Endothelial cell of umbilical vein (primary cell): Measurements from ENCODE around the gene ZMIZ2. TPM values are rescaled to one million over a fixed set of nuclear protein-coding genes. Genes with fewer than 3 reads are reported as not detected.

Experiments used
- BruUV-seq: library from RNA; stranded (reverse); fragments of 400-500 nt; replicated peaks from 2 replicates; lab custom pipeline; 2021; lab: Mats Ljungman, UMichigan
- CTCF ChIA-PET: fragments of 300-600, 350-600 bp; sonication (Branson Sonifier 250); formaldehyde crosslinking; loops from one replicate; lab custom pipeline; 2021; ENCODE audit warnings: antibody characterized with exemption, inconsistent platforms; lab: Charles Lee
- POLR2A ChIA-PET: fragments of 300-600, 350-600 bp; sonication (Branson Sonifier 250); formaldehyde crosslinking; loops from one replicate; lab custom pipeline; 2021; ENCODE audit warnings: antibody characterized with exemption, inconsistent platforms; lab: Charles Lee
- DNase-seq: peaks from one replicate; pipeline ENCODE4 v3.0.0-alpha.2; 2011; ENCODE audit warnings: low read depth, low spot score
- FAIRE-seq: peaks from 2 replicates; lab custom pipeline; 2011; peaks lifted over from hg19 to GRCh38; lab: Jason Lieb, UNC
- H2AFZ ChIP-seq: 2 replicates; pipeline ENCODE4 v1.6.0; 2012; ENCODE audit warnings: low read depth, low read length, control low read depth, inconsistent platforms
- H3K27ac ChIP-seq: 2 replicates; pipeline ENCODE4 v1.5.1; 2011; ENCODE audit warnings: low read depth, mild to moderate bottlenecking, control low read depth, low read length, moderate library complexity; ENCODE audit not compliant: insufficient read depth
- H3K27me3 ChIP-seq, 2 experiments: 2 replicates each; pipeline versions ENCODE4 v1.6.0 to v1.6.1; 2011; ENCODE audit warnings: low read length in 2 of 2, mixed read lengths in 1 of 2; ENCODE audit not compliant: control insufficient read depth in 2 of 2, insufficient read depth in 2 of 2
- H3K36me3 ChIP-seq, 2 experiments: 2 replicates in 1 of 2; 3 replicates in 1 of 2; pipeline ENCODE4 v1.5.1; 2011; ENCODE audit warnings: low read length in 2 of 2, mild to moderate bottlenecking in 1 of 2, moderate library complexity in 1 of 2; ENCODE audit not compliant: control insufficient read depth in 2 of 2, insufficient read depth in 2 of 2; ENCODE audit errors: extremely low read depth in 1 of 2
- H3K4me1 ChIP-seq: 3 replicates; pipeline ENCODE4 v1.5.1; 2011; ENCODE audit warnings: mild to moderate bottlenecking, low read length; ENCODE audit not compliant: control insufficient read depth, insufficient read depth; ENCODE audit errors: extremely low read depth
- H3K4me2 ChIP-seq: 2 replicates; pipeline ENCODE4 v1.6.1; 2011; ENCODE audit warnings: low read length, control low read depth, mixed read lengths; ENCODE audit not compliant: insufficient read depth
- H3K4me3 ChIP-seq, 3 experiments: fragments of 200-600 bp in 1 of 3; sonication (generic), shearing (Covaris generic) in 1 of 3; replicated peaks in 1 of 3; 2 replicates each; pipeline ENCODE4 v1.5.1; 2011 to 2016; ENCODE audit warnings: control low read depth in 3 of 3, low read length in 3 of 3, mild to moderate bottlenecking in 2 of 3, inconsistent platforms in 1 of 3, low read depth in 1 of 3, moderate library complexity in 1 of 3; ENCODE audit not compliant: insufficient read depth in 1 of 3
- H3K79me2 ChIP-seq: 2 replicates; pipeline ENCODE4 v1.6.0; 2012; ENCODE audit warnings: low read length, inconsistent platforms; ENCODE audit not compliant: control insufficient read depth, insufficient read depth
- H3K9ac ChIP-seq: replicated peaks from 2 replicates; pipeline ENCODE3; 2011; ENCODE audit warnings: low read length, control low read depth; ENCODE audit not compliant: insufficient read depth; ENCODE audit errors: extremely low read depth
- H3K9me1 ChIP-seq: replicated peaks from 3 replicates; pipeline ENCODE4 v1.6.0; 2011; ENCODE audit warnings: mild to moderate bottlenecking, low read length; ENCODE audit not compliant: control insufficient read depth, insufficient read depth; ENCODE audit errors: extremely low read depth
- H3K9me3 ChIP-seq: replicated peaks from 2 replicates; pipeline ENCODE4 v1.5.1; 2012; ENCODE audit warnings: low read length, inconsistent platforms; ENCODE audit not compliant: control insufficient read depth, insufficient read depth
- H4K20me1 ChIP-seq: replicated peaks from 2 replicates; pipeline ENCODE3; 2011; ENCODE audit warnings: mild to moderate bottlenecking, low read length; ENCODE audit not compliant: control insufficient read depth, insufficient read depth; ENCODE audit errors: extremely low read depth
- FOS ChIP-seq: IDR thresholded peaks from 2 replicates; pipeline ENCODE4 v1.6.1; 2011; ENCODE audit warnings: mild to moderate bottlenecking, low read length, moderate library complexity, borderline replicate concordance; ENCODE audit not compliant: insufficient read depth
- GATA2 ChIP-seq: IDR thresholded peaks from 2 replicates; pipeline ENCODE4 v1.7.0; 2011; ENCODE audit warnings: low read depth, mild to moderate bottlenecking, moderate library complexity, mixed read lengths, low read length; ENCODE audit not compliant: insufficient read length, insufficient read depth
- MYC ChIP-seq: IDR thresholded peaks from one replicate; pipeline ENCODE4 v1.6.1; 2011; ENCODE audit warnings: mild to moderate bottlenecking, low read depth, low read length
- POLR2A ChIP-seq: IDR thresholded peaks from 2 replicates; pipeline ENCODE4 v1.6.1; 2012; ENCODE audit warnings: low read depth, mild to moderate bottlenecking, control low read depth, low read length
- POLR2AphosphoS5 ChIP-seq: IDR thresholded peaks from 2 replicates; pipeline ENCODE4 v1.6.1; 2012; ENCODE audit warnings: low read depth, mild to moderate bottlenecking, control low read depth, low read length, moderate library complexity; ENCODE audit not compliant: insufficient read depth
- dilution Hi-C: fragments of 300-500 bp; cut with MboI; formaldehyde crosslinking; loops from one replicate; pipeline ENCODE4 v1.15.0; 2019; ENCODE audit warnings: low sequenced_read_pairs; ENCODE audit not compliant: extremely low pct_ligation_motif_present
- intact Hi-C: fragments of 100-400 bp; cut with micrococcal nuclease; formaldehyde crosslinking; loops from one replicate; pipeline ENCODE4 v1.10.0; 2022
- polyA plus RNA-seq, 4 experiments: library from polyadenylated mRNA; depleted of rRNA in 3 of 4; stranded (reverse) in 3 of 4; unstranded in 1 of 4; fragments of >200 nt; gene quantifications; 2 replicates each; pipeline versions ENCODE4 v1.2.1 to v1.2.3, GENCODE V29; 2011 to 2012; ENCODE audit warnings: missing spikeins in 1 of 4
- total RNA-seq: library from RNA; stranded (reverse); gene quantifications from 2 replicates; pipeline ENCODE4 v1.2.3, GENCODE V29; 2021

The ZMIZ2 gene
- total and polyA plus RNA-seq, 2 donors (not counting 3 experiments of a cell fraction or from before 2014, with no cell fraction given): 30.6 to 87.5 TPM

DNA sequence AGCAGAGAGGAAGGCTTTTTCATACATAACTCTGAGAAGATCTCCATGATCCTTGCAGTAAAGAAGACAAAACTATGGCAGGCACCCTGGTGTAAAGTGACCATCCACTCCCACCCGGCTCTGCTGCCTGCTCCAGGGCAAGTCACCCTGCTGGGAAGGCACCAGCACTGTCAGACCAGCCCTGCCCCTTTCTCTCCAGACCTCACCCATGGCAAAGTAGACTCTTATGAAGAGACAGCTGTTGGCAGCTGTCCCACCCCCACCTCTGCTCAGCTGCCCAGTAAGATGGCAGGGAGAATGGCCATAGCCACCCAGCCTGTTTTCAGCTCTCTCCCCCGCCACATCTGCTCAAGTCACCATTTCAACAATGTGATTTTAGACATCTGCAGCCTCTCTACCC is 8.6 kb upstream of the ZMIZ2 start:
- no peak for TF ChIP-seq MYC
- no peak for TF ChIP-seq POLR2AphosphoS5
- no peak for TF ChIP-seq GATA2
- TF ChIP-seq POLR2A: no peak
- CTCF ChIA-PET: no interaction called here
- H3K9me3 ChIP-seq: no peaks in the 10 kb centered on the region
- no peaks in the 10 kb centered on the region for H4K20me1 ChIP-seq
- no peak overlapping the region for H3K4me2 ChIP-seq
- POLR2A ChIA-PET: interaction anchor here (0.6 kb wide), 1 partner anchor 107 kb away, joined by 4 read pairs; no protein-coding TSS in a partner anchor
- H3K36me3 ChIP-seq: no peaks in the 10 kb centered on the region
- H3K4me1 ChIP-seq: peaks cover 19% of the 10 kb centered on the region
- H3K27ac ChIP-seq: no peak overlapping the region
- BruUV-seq: no TSS peak
- intact Hi-C loops: no loop called here
- H3K9ac ChIP-seq: no peak overlapping the region
- dilution Hi-C loops: no loop called here
- H3K27me3 ChIP-seq: no peaks in the 10 kb centered on the region
- H3K4me3 ChIP-seq: no peak overlapping the region
- no peaks in the 10 kb centered on the region for H3K9me1 ChIP-seq
- no peak for FAIRE-seq
- no peaks in the 10 kb centered on the region for H3K79me2 ChIP-seq
- no peak for DNase-seq
- peak overlapping the region; percentile 20 for H2AFZ ChIP-seq

DNA sequence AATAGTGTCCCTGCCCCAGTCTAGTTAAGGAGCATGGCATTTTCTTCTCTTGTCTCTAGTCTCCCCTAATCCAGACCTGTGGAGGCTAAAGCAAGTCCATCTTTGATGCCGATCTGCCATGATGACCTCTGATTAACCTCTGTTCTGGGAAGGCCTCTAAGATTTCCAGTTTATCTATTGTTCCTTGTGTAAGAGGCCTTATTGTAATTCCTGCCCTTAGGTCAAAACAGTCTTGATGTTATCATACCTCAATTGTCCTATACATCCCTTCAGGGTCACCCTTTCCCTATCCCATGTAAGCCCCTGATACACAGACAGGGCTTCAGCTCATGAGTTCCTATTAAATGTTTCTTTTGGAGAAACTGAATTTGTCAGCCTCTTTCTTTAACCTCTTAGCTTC is 4.9 kb upstream of the ZMIZ2 start:
- intact Hi-C loops: no loop called here
- Histone ChIP-seq H3K4me1 (peaks cover 15% of the 10 kb centered on the region), H3K9ac (no peak overlapping the region), H4K20me1 (no peaks in the 10 kb centered on the region), H3K36me3 (no peaks in the 10 kb centered on the region), H2AFZ (peak overlapping the region; percentile 38), H3K9me1 (no peaks in the 10 kb centered on the region), H3K4me3 (no peak overlapping the region), H3K79me2 (no peaks in the 10 kb centered on the region), H3K27ac (no peak overlapping the region), H3K4me2 (no peak overlapping the region), H3K9me3 (no peaks in the 10 kb centered on the region), H3K27me3 (no peaks in the 10 kb centered on the region)
- no peak for FAIRE-seq
- TF ChIP-seq GATA2: peak; percentile 57
- no peak for TF ChIP-seq FOS
- no peak for DNase-seq
- ChIA-PET POLR2A (interaction anchor here (0.6 kb wide), 1 partner anchor 94 kb away, joined by 11 read pairs; no protein-coding TSS in a partner anchor), CTCF (no interaction called here)
- no TSS peak for BruUV-seq
- dilution Hi-C loops: no loop called here
